Neural cell (in vitro differentiated cells): ENCODE results near the gene MAGED1. TPM values are rescaled to one million over a fixed set of nuclear protein-coding genes. Genes with fewer than 3 reads are reported as not detected.

Experiments
- H2AFZ ChIP-seq: fragments of 200-600, 300-800 bp; sonication (generic), shearing (Covaris generic); 2 replicates; pipeline ENCODE4 v1.6.0; 2014; ENCODE audit warnings: low read depth, mild to moderate bottlenecking, antibody characterized with exemption, low read length, moderate library complexity
- H3F3A ChIP-seq: fragments of 200-600 bp; shearing (Covaris generic); 2 replicates; pipeline ENCODE4 v1.6.1; 2016; ENCODE audit warnings: mild to moderate bottlenecking, moderate library complexity, mixed read lengths, antibody characterized with exemption, low read length; ENCODE audit not compliant: insufficient read depth, poor library complexity, severe bottlenecking
- H3K27ac ChIP-seq: fragments of 200-600, 300-800 bp; sonication (generic), shearing (Covaris generic); 2 replicates; pipeline ENCODE4 v1.5.1; 2014; ENCODE audit warnings: mild to moderate bottlenecking, low read length, moderate library complexity
- H3K27me3 ChIP-seq: fragments of 300-800, 200-600 bp; sonication (generic), shearing (Covaris generic); 2 replicates; pipeline ENCODE4 v1.6.0; 2014; ENCODE audit warnings: mild to moderate bottlenecking, low read depth, low read length, moderate library complexity; ENCODE audit not compliant: insufficient read depth
- H3K36me3 ChIP-seq: fragments of 300-800, 200-600 bp; sonication (generic), shearing (Covaris generic); 2 replicates; pipeline ENCODE4 v1.5.1; 2014; ENCODE audit warnings: mild to moderate bottlenecking, antibody characterized with exemption, low read length, moderate library complexity; ENCODE audit not compliant: insufficient read depth
- H3K4me2 ChIP-seq: fragments of 300-800, 200-600 bp; sonication (generic), shearing (Covaris generic); 2 replicates; pipeline ENCODE4 v1.6.0; 2014; ENCODE audit warnings: mild to moderate bottlenecking, low read length
- H3K4me3 ChIP-seq: fragments of 300-800, 200-600 bp; sonication (generic), shearing (Covaris generic); 2 replicates; pipeline ENCODE4 v1.5.1; 2014; ENCODE audit warnings: mild to moderate bottlenecking, low read length, moderate library complexity
- H3K79me2 ChIP-seq: fragments of 200-600 bp; shearing (Covaris generic); replicated peaks from 2 replicates; pipeline ENCODE4 v1.6.0; 2014; ENCODE audit warnings: mild to moderate bottlenecking, low read length, moderate library complexity; ENCODE audit not compliant: insufficient read depth
- H3K9ac ChIP-seq: fragments of 300-800, 200-600 bp; sonication (generic), shearing (Covaris generic); 2 replicates; pipeline ENCODE4 v1.6.1; 2016; ENCODE audit warnings: mild to moderate bottlenecking, low read length, mixed read lengths
- H3K9me2 ChIP-seq: fragments of 200-600 bp; shearing (Covaris generic); 2 replicates; pipeline ENCODE4 v1.6.1; 2016; ENCODE audit warnings: mild to moderate bottlenecking, low read length, mixed read lengths; ENCODE audit not compliant: insufficient read depth
- H3K9me3 ChIP-seq: fragments of 200-600, 300-800 bp; sonication (generic), shearing (Covaris generic); 2 replicates; pipeline ENCODE4 v1.6.1; 2016; ENCODE audit warnings: mild to moderate bottlenecking, mixed run types, low read length, moderate library complexity, mixed read lengths
- H4K20me1 ChIP-seq: fragments of 200-600 bp; shearing (Covaris generic); 2 replicates; pipeline ENCODE4 v1.6.1; 2016; ENCODE audit warnings: mild to moderate bottlenecking, mixed run types; ENCODE audit not compliant: insufficient read depth
- EP300 ChIP-seq: fragments of 450-650 bp; conservative IDR thresholded peaks from 2 replicates; pipeline ENCODE4 v1.6.1; 2014; ENCODE audit warnings: antibody characterized with exemption, mild to moderate bottlenecking, moderate library complexity; ENCODE audit not compliant: poor library complexity, severe bottlenecking
- EZH2 ChIP-seq: fragments of 200-600, 300-800 bp; shearing (Covaris generic), sonication (generic); IDR thresholded peaks from 2 replicates; pipeline ENCODE4 v1.6.1; 2014; ENCODE audit warnings: antibody characterized with exemption, low read length, borderline replicate concordance, mild to moderate bottlenecking; ENCODE audit not compliant: insufficient read depth, poor library complexity, severe bottlenecking
- MXI1 ChIP-seq: fragments of 450-650 bp; conservative IDR thresholded peaks from 2 replicates; pipeline ENCODE4 v1.6.1; 2014; ENCODE audit warnings: antibody characterized with exemption, mild to moderate bottlenecking; ENCODE audit not compliant: poor library complexity, severe bottlenecking
- POLR2AphosphoS5 ChIP-seq: IDR thresholded peaks from 2 replicates; pipeline ENCODE4 v1.6.1; 2012
- RAD21 ChIP-seq: fragments of 450-650 bp; conservative IDR thresholded peaks from 2 replicates; pipeline ENCODE4 v1.6.1; 2014; ENCODE audit warnings: antibody characterized with exemption, mild to moderate bottlenecking, moderate library complexity
- SMC3 ChIP-seq: fragments of 450-650 bp; conservative IDR thresholded peaks from 2 replicates; pipeline ENCODE4 v1.6.1; 2014; ENCODE audit warnings: antibody characterized with exemption, mild to moderate bottlenecking, moderate library complexity; ENCODE audit not compliant: poor library complexity
- TAF1 ChIP-seq: IDR thresholded peaks from 2 replicates; pipeline ENCODE4 v1.6.1; 2012; ENCODE audit warnings: low read depth
- polyA plus RNA-seq: library from polyadenylated mRNA; depleted of rRNA; stranded (reverse); fragments of >200 nt; gene quantifications from 2 replicates; pipeline ENCODE4 v1.2.3, GENCODE V29; 2014
- TF ChIP-seq, protein P1 (sequence below): IDR thresholded peaks from 2 replicates; pipeline ENCODE4 v1.6.1; 2012; ENCODE audit warnings: borderline replicate concordance
- TF ChIP-seq, protein P2 (sequence below): fragments of 450-650 bp; IDR thresholded peaks from 2 replicates; pipeline ENCODE4 v1.5.1; 2014; ENCODE audit warnings: antibody characterized with exemption, mild to moderate bottlenecking, moderate library complexity; ENCODE audit not compliant: poor library complexity, severe bottlenecking

MAGED1 gene
- polyA plus RNA-seq, 1 donor from 2014 or later: 378 TPM

DNA sequence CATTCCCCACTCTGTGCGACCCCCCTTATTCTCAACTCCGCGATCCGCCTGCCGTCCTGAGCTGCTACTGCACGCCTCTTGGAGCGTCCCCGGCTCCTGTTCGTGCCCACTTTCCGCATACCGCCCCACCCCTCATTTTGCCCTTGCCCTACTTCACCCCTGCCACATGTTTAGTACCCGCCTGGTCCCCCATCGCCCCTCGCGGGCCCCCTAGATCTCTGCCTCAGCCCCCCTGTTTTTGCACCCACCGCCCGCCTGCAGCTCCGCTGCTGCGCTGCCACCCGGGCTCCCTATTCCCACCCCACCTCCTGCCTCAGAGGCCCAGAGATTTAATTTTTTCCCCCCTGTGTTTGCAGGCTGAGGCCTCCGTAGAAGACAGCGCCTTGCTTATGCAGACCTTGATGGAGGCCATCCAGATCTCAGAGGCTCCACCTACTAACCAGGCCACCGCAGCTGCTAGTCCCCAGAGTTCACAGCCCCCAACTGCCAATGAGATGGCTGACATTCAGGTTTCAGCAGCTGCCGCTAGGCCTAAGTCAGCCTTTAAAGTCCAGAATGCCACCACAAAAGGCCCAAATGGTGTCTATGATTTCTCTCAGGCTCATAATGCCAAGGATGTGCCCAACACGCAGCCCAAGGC lies 1.4 kb downstream of the MAGED1 start:
- peak overlapping the region; percentile 96 for H3K9ac ChIP-seq
- H3K9me3 ChIP-seq: no peaks in the 10 kb centered on the region
- H3K79me2 ChIP-seq: peaks cover 41% of the 10 kb centered on the region
- H3K4me2 ChIP-seq: peak overlapping the region; percentile 91
- no peaks in the 10 kb centered on the region for H3K9me2 ChIP-seq
- no peaks in the 10 kb centered on the region for H3K36me3 ChIP-seq
- TF ChIP-seq MXI1: no peak
- TF ChIP-seq EP300: peak; percentile 7
- no peaks in the 10 kb centered on the region for H3K27me3 ChIP-seq
- peak overlapping the region; percentile 96 for H3K27ac ChIP-seq
- H3K4me3 ChIP-seq: peak overlapping the region; percentile 79
- H2AFZ ChIP-seq: no peak overlapping the region
- peaks cover 6% of the 10 kb centered on the region for H3F3A ChIP-seq
- H4K20me1 ChIP-seq: no peaks in the 10 kb centered on the region

DNA sequence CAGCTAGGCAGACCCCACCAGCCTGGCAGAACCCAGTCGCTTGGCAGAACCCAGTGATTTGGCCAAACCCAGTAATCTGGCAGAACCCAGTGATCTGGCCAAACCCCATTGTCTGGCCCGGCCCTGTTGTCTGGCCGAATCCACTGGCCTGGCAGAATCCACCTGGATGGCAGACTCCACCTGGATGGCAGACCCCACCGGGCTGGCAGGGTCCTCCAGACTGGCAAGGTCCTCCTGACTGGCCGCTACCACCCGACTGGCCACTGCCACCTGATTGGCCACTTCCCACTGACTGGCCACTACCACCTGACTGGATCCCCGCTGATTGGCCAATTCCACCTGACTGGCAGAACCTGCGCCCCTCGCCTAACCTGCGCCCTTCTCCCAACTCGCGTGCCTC lies 3.2 kb downstream of the MAGED1 start:
- Histone ChIP-seq H3F3A (no peaks in the 10 kb centered on the region), H3K9ac (no peak overlapping the region), H2AFZ (no peak overlapping the region), H3K79me2 (peaks cover 41% of the 10 kb centered on the region), H3K9me3 (no peaks in the 10 kb centered on the region), H3K27ac (no peak overlapping the region), H3K27me3 (no peaks in the 10 kb centered on the region), H3K4me2 (peak overlapping the region; percentile 91), H4K20me1 (no peaks in the 10 kb centered on the region), H3K9me2 (no peaks in the 10 kb centered on the region), H3K4me3 (peak overlapping the region; percentile 79), H3K36me3 (no peaks in the 10 kb centered on the region)
- TF ChIP-seq TAF1: no peak
- no peak for TF ChIP-seq EP300
- TF ChIP-seq MXI1: no peak
- TF ChIP-seq SMC3: no peak
- no peak for TF ChIP-seq POLR2AphosphoS5
- TF ChIP-seq, protein P1, sequence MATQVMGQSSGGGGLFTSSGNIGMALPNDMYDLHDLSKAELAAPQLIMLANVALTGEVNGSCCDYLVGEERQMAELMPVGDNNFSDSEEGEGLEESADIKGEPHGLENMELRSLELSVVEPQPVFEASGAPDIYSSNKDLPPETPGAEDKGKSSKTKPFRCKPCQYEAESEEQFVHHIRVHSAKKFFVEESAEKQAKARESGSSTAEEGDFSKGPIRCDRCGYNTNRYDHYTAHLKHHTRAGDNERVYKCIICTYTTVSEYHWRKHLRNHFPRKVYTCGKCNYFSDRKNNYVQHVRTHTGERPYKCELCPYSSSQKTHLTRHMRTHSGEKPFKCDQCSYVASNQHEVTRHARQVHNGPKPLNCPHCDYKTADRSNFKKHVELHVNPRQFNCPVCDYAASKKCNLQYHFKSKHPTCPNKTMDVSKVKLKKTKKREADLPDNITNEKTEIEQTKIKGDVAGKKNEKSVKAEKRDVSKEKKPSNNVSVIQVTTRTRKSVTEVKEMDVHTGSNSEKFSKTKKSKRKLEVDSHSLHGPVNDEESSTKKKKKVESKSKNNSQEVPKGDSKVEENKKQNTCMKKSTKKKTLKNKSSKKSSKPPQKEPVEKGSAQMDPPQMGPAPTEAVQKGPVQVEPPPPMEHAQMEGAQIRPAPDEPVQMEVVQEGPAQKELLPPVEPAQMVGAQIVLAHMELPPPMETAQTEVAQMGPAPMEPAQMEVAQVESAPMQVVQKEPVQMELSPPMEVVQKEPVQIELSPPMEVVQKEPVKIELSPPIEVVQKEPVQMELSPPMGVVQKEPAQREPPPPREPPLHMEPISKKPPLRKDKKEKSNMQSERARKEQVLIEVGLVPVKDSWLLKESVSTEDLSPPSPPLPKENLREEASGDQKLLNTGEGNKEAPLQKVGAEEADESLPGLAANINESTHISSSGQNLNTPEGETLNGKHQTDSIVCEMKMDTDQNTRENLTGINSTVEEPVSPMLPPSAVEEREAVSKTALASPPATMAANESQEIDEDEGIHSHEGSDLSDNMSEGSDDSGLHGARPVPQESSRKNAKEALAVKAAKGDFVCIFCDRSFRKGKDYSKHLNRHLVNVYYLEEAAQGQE: no peak
- TF ChIP-seq, protein P2, sequence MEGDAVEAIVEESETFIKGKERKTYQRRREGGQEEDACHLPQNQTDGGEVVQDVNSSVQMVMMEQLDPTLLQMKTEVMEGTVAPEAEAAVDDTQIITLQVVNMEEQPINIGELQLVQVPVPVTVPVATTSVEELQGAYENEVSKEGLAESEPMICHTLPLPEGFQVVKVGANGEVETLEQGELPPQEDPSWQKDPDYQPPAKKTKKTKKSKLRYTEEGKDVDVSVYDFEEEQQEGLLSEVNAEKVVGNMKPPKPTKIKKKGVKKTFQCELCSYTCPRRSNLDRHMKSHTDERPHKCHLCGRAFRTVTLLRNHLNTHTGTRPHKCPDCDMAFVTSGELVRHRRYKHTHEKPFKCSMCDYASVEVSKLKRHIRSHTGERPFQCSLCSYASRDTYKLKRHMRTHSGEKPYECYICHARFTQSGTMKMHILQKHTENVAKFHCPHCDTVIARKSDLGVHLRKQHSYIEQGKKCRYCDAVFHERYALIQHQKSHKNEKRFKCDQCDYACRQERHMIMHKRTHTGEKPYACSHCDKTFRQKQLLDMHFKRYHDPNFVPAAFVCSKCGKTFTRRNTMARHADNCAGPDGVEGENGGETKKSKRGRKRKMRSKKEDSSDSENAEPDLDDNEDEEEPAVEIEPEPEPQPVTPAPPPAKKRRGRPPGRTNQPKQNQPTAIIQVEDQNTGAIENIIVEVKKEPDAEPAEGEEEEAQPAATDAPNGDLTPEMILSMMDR: no peak
- no peak for TF ChIP-seq RAD21

DNA sequence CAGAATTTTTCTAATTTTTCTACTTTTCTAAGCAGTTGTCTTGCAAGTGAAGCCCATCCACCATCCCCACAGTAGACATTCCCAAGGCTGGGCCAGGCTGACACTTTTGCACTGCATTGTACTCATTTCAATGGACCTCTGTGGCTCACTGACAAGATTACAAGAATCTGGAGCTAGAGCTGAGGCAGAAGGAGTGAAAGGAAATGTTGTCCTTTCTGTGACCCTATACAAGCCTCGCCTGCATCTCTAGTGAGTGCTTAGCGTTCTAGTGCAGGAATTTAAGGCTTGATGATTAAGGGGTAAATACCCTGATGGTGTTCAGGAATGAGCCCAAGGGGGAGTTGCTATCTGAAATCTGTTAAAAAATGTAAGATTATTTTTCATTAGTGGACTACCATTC lies 6.3 kb downstream of the MAGED1 start:
- Histone ChIP-seq H2AFZ (no peak overlapping the region), H3K79me2 (peaks cover 29% of the 10 kb centered on the region), H3K36me3 (no peaks in the 10 kb centered on the region), H3F3A (no peaks in the 10 kb centered on the region), H3K9me3 (no peaks in the 10 kb centered on the region), H3K9ac (no peak overlapping the region), H3K9me2 (no peaks in the 10 kb centered on the region), H4K20me1 (no peaks in the 10 kb centered on the region), H3K4me3 (peak overlapping the region; percentile 51), H3K4me2 (no peak overlapping the region), H3K27ac (no peak overlapping the region), H3K27me3 (no peaks in the 10 kb centered on the region)
- TF ChIP-seq EZH2 (no peak), RAD21 (no peak), POLR2AphosphoS5 (no peak), TAF1 (no peak), MXI1 (no peak), EP300 (no peak), SMC3 (no peak)
- TF ChIP-seq, protein P1: no peak
- TF ChIP-seq, protein P2: no peak
